ENCODE results near the gene MFSD2A.

Gene MFSD2A

DNA sequence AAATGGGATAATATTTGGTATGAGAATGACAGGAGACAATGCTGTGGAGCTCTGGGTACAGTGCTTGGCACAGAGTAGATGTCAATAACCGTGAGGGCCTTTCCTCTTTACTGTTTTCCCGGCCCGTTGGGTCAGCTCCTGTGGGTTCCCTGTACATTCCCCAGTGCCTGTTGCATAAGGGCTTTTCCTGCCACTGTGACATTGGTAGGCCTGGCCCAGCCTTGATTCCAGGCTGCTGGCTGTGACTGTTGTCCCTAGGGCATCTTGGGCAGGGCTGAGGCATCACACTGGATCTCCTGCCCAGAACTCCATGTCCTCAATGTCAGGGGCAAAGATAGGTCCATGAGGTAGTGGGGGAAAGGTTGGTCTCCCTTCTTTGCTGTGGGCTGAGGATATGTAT, 27.4 kb upstream of the MFSD2A start (continued):
- TF ChIP-seq TSHZ2 (CRISPR knock-in tag; IDR thresholded peaks at IDR 0.05), result no peak

- TF ChIP-seq ZFP30 (CRISPR knock-in tag; IDR thresholded peaks at IDR 0.05) (no peak), ZFP3 (CRISPR knock-in tag; IDR thresholded peaks at IDR 0.05) (no peak), RARB (CRISPR knock-in tag; IDR thresholded peaks at IDR 0.05) (no peak), TSHZ2 (CRISPR knock-in tag; IDR thresholded peaks at IDR 0.05) (no peak), ESRRG (CRISPR knock-in tag; IDR thresholded peaks at IDR 0.05) (no peak), CREB5 (CRISPR knock-in tag; IDR thresholded peaks at IDR 0.05; ENCODE audit: low read depth) (no peak), CSRNP3 (CRISPR knock-in tag; IDR thresholded peaks at IDR 0.05) (no peak)
- TF ChIP-seq, protein P1, sequence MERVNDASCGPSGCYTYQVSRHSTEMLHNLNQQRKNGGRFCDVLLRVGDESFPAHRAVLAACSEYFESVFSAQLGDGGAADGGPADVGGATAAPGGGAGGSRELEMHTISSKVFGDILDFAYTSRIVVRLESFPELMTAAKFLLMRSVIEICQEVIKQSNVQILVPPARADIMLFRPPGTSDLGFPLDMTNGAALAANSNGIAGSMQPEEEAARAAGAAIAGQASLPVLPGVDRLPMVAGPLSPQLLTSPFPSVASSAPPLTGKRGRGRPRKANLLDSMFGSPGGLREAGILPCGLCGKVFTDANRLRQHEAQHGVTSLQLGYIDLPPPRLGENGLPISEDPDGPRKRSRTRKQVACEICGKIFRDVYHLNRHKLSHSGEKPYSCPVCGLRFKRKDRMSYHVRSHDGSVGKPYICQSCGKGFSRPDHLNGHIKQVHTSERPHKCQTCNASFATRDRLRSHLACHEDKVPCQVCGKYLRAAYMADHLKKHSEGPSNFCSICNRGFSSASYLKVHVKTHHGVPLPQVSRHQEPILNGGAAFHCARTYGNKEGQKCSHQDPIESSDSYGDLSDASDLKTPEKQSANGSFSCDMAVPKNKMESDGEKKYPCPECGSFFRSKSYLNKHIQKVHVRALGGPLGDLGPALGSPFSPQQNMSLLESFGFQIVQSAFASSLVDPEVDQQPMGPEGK (CRISPR knock-in tag; IDR thresholded peaks at IDR 0.05; ENCODE audit: borderline replicate concordance), result no peak
These were observed 25.9 kb upstream of the MFSD2A start for GRCh38 chr1:39928809-39929587.

DNA sequence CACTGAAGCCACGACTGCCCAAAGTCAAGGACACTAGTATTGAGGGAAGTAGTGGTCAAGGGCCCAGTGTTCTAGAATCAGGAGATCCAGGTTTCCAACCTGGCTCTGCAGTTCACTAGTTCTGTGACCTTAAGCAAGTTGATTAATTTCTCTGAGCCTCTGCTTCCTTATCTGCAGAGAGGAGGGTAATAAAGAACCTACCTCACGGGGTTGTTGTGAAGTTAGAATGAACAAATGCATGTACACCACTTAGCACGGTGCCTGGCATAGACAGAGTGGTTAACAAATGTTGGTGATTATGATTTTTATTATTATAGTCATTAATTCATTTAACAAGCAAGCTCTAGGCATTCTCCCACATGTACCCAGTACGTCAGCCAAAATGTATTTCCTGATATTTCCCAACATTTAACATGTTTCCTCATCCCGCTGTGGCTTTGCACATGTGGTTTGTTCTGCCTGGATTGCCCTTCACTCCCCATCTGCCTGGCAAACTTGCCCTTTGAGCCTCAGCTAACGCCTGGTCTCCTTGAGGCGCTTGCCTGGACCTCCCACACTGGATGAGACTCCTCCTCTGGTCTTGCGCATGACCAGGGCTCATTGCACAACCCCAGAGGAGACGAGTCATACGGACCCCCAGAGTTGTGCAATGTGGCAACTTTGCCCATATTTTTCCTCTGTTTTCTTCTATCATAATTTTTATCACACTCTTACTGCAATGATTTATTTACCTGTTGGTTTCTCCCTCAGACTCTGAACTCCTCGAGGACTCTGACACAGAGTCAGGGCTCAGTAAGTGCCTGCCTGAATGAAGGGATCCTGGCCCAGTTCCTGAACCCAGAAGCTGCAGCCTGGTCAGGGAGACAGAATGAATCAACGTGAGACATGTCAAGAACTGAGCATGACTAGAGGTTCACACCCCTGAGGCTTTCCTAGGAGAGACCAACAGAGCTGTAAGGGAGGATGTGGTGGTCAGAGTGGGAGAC, 20.7 kb upstream of the MFSD2A start:
- ATAC-seq, result no peak
- TF ChIP-seq, protein P1 (CRISPR knock-in tag; IDR thresholded peaks at IDR 0.05; ENCODE audit: borderline replicate concordance), result no peak
- TF ChIP-seq TCF4 (CRISPR knock-in tag; IDR thresholded peaks at IDR 0.05; ENCODE audit: borderline replicate concordance), result no peak
- TF ChIP-seq POU6F1 (CRISPR knock-in tag; IDR thresholded peaks at IDR 0.05; ENCODE audit: borderline replicate concordance, low read depth), result no peak
- TF ChIP-seq ESRRG (CRISPR knock-in tag; IDR thresholded peaks at IDR 0.05), result no peak
- TF ChIP-seq CSDC2 (CRISPR knock-in tag; IDR thresholded peaks at IDR 0.05), result no peak
- TF ChIP-seq SNAI2 (CRISPR knock-in tag; IDR thresholded peaks at IDR 0.05), result no peak
- TF ChIP-seq BACH2 (CRISPR knock-in tag; IDR thresholded peaks at IDR 0.05; ENCODE audit: borderline replicate concordance), result no peak
- TF ChIP-seq CREB5 (CRISPR knock-in tag; IDR thresholded peaks at IDR 0.05; ENCODE audit: low read depth), result no peak
- no peak for TF ChIP-seq ISL1 (CRISPR knock-in tag; IDR thresholded peaks at IDR 0.05)
- TF ChIP-seq OSR1 (CRISPR knock-in tag; IDR thresholded peaks at IDR 0.05), result no peak
- no peak for TF ChIP-seq RARB (CRISPR knock-in tag; IDR thresholded peaks at IDR 0.05)
- TF ChIP-seq ZFP30 (CRISPR knock-in tag; IDR thresholded peaks at IDR 0.05), result no peak
- TF ChIP-seq ZNF565 (CRISPR knock-in tag; conservative IDR thresholded peaks at IDR 0.05; ENCODE audit: low read depth), result no peak

More at GRCh38 chr1:39928809-39929587, 25.9 kb upstream of the MFSD2A start:
- ATAC-seq, result no peak
